Neural crest cell (in vitro differentiated cells): Measurements from ENCODE around the gene USH1G. TPM values are rescaled to one million over a fixed set of nuclear protein-coding genes. Genes with fewer than 3 reads are reported as not detected.

ENCODE experiments used
- DNase-seq: peaks from one replicate; pipeline ENCODE4 v3.0.0; 2021; ENCODE audit warnings: low read depth, mixed read lengths, low spot score
- H3K27ac Mint-ChIP-seq: one replicate; pipeline ENCODE4 v1.8.0; 2021; ENCODE audit warnings: mild to moderate bottlenecking, mixed read lengths; ENCODE audit not compliant: unreplicated experiment
- H3K27me3 Mint-ChIP-seq: 2 replicates; pipeline ENCODE4 v1.8.0; 2021; ENCODE audit warnings: low read depth, mild to moderate bottlenecking, mixed read lengths
- H3K36me3 Mint-ChIP-seq: 2 replicates; pipeline ENCODE4 v1.8.0; 2021; ENCODE audit warnings: low read depth, mild to moderate bottlenecking, mixed read lengths
- H3K4me1 Mint-ChIP-seq: 2 replicates; pipeline ENCODE4 v1.8.0; 2021; ENCODE audit warnings: mixed read lengths
- H3K4me3 Mint-ChIP-seq: one replicate; pipeline ENCODE4 v1.8.0; 2021; ENCODE audit warnings: mild to moderate bottlenecking, mixed read lengths
- H3K9me3 Mint-ChIP-seq: 2 replicates; pipeline ENCODE4 v1.8.0; 2021; ENCODE audit warnings: mixed read lengths
- CTCF ChIP-seq: fragments of 200-600 bp; sonication (generic); conservative IDR thresholded peaks from 2 replicates; pipeline ENCODE4 v1.5.0; 2021; ENCODE audit warnings: antibody characterized with exemption, mild to moderate bottlenecking
- total RNA-seq: library from RNA; stranded (reverse); gene quantifications from 2 replicates; pipeline ENCODE4 v1.2.1, GENCODE V29; 2021

Gene USH1G
- total RNA-seq, 1 donor from 2014 or later, result not detected

- no peak for DNase-seq
- TF ChIP-seq CTCF, result no peak
- H3K9me3 Mint-ChIP-seq, result no peaks in the 10 kb centered on the region
- no peaks in the 10 kb centered on the region for H3K36me3 Mint-ChIP-seq
- peaks cover 47% of the 10 kb centered on the region for H3K27me3 Mint-ChIP-seq
- H3K27ac Mint-ChIP-seq, result no peak overlapping the region
- no peaks in the 10 kb centered on the region for H3K4me1 Mint-ChIP-seq
- no peak overlapping the region for H3K4me3 Mint-ChIP-seq
Observed at GRCh38 chr17:74947041-74947754, 24.1 kb upstream of the USH1G start.

- Mint-ChIP-seq H3K36me3 (no peaks in the 10 kb centered on the region), H3K4me1 (no peaks in the 10 kb centered on the region), H3K27me3 (peaks cover 53% of the 10 kb centered on the region), H3K4me3 (no peak overlapping the region), H3K9me3 (no peaks in the 10 kb centered on the region), H3K27ac (no peak overlapping the region)
- TF ChIP-seq CTCF, result no peak
- DNase-seq, result no peak
Observed at GRCh38 chr17:74946641-74947040, 23.6 kb upstream of the USH1G start.

GRCh38 chr17:74945543-74945942, 22.5 kb upstream of the USH1G start:
- Mint-ChIP-seq H3K27ac (no peak overlapping the region), H3K4me1 (no peaks in the 10 kb centered on the region), H3K9me3 (no peaks in the 10 kb centered on the region), H3K4me3 (no peak overlapping the region), H3K36me3 (no peaks in the 10 kb centered on the region), H3K27me3 (peaks cover 59% of the 10 kb centered on the region)
- no peak for DNase-seq
- no peak for TF ChIP-seq CTCF

- H3K27ac Mint-ChIP-seq, result no peak overlapping the region
- H3K9me3 Mint-ChIP-seq, result no peaks in the 10 kb centered on the region
- H3K4me1 Mint-ChIP-seq, result no peaks in the 10 kb centered on the region
- H3K4me3 Mint-ChIP-seq, result no peak overlapping the region
- no peaks in the 10 kb centered on the region for H3K36me3 Mint-ChIP-seq
- no peak for TF ChIP-seq CTCF
- peaks cover 74% of the 10 kb centered on the region for H3K27me3 Mint-ChIP-seq
- DNase-seq, result no peak
Observed at GRCh38 chr17:74943808-74944522, 20.9 kb upstream of the USH1G start.

GRCh38 chr17:74941128-74941725, 18.2 kb upstream of the USH1G start:
- no peak overlapping the region for H3K4me3 Mint-ChIP-seq
- no peak for DNase-seq
- TF ChIP-seq CTCF, result no peak
- no peaks in the 10 kb centered on the region for H3K36me3 Mint-ChIP-seq
- no peaks in the 10 kb centered on the region for H3K9me3 Mint-ChIP-seq
- H3K4me1 Mint-ChIP-seq, result no peaks in the 10 kb centered on the region
- H3K27me3 Mint-ChIP-seq, result peaks cover 91% of the 10 kb centered on the region
- no peak overlapping the region for H3K27ac Mint-ChIP-seq
